GM19023 (cell line): ENCODE measurements around the gene AMDHD2.
A peak's percentile ranks its signal among the peaks of the same experiment; 100 is the strongest.
"Not testable (repeated sequence)": the region's sequence is repeated elsewhere in the genome, so short reads cannot be mapped to it uniquely, and the experiment has no call there.

Experiments used
- ATAC-seq: cut with Tn5 transposase; IDR thresholded peaks from one replicate; pipeline ENCODE4 v1.9.1; 2021; ENCODE audit warnings: mild to moderate bottlenecking, moderate library complexity; ENCODE audit not compliant: unreplicated experiment

Gene AMDHD2

GRCh38 chr16:2520097-2520783 is at the start of gene AMDHD2:
TSS of gene AMDHD2 (plus strand) at chr16:2520371. CDS start at chr16:2520459, 88 bp downstream.
- ATAC-seq, result no peak

GRCh38 chr16:2470603-2471015 is 49.6 kb upstream of the AMDHD2 start:
- no peak for ATAC-seq

DNA sequence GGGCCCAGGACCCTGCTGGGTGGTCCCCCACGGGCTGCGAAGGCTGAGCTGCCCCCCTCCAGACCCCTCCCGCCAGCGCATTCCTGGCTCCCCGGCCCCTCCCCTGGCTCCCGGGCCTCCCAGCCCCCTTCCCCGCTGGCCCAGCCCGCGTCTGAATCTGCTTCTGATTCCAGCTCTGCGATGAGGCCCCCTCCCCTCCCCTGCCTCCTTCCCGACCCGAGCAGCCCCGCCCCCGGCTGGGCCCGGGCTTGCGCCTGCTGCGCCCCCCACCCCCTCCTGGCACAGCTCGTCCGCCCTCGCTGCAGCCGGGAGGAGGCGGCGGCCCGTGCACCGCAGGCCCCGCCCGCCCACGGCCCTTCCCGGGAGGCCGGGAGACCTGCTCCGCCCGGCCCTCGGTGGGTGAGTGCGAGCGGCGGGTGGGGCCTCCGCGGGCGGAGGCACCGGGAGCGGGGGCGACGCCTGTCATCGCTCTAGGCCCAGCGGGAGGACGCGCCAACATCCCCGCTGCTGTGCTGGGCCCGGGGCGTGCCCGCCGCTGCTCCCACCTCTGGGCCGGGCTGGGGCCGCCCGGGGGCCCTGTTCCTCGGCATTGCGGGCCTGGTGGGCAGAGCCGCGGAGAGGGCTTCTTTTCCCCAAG is 49.0 kb upstream of the AMDHD2 start, which contains the start of gene NTN3:
Gene NTN3 (plus strand): TSS at position 282 of the 637 bp plus-strand sequence. CDS start 405 bp downstream, outside the sequence.
- ATAC-seq, result no peak

DNA sequence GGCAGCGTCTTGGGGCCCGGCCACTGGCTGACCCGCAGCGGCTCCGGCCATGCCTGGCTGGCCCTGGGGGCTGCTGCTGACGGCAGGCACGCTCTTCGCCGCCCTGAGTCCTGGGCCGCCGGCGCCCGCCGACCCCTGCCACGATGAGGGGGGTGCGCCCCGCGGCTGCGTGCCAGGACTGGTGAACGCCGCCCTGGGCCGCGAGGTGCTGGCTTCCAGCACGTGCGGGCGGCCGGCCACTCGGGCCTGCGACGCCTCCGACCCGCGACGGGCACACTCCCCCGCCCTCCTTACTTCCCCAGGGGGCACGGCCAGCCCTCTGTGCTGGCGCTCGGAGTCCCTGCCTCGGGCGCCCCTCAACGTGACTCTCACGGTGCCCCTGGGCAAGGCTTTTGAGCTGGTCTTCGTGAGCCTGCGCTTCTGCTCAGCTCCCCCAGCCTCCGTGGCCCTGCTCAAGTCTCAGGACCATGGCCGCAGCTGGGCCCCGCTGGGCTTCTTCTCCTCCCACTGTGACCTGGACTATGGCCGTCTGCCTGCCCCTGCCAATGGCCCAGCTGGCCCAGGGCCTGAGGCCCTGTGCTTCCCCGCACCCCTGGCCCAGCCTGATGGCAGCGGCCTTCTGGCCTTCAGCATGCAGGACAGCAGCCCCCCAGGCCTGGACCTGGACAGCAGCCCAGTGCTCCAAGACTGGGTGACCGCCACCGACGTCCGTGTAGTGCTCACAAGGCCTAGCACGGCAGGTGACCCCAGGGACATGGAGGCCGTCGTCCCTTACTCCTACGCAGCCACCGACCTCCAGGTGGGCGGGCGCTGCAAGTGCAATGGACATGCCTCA is 48.3 kb upstream of the AMDHD2 start:
- ATAC-seq, result no peak

GRCh38 chr16:2472488-2472864 is 47.7 kb upstream of the AMDHD2 start:
- no peak for ATAC-seq

DNA sequence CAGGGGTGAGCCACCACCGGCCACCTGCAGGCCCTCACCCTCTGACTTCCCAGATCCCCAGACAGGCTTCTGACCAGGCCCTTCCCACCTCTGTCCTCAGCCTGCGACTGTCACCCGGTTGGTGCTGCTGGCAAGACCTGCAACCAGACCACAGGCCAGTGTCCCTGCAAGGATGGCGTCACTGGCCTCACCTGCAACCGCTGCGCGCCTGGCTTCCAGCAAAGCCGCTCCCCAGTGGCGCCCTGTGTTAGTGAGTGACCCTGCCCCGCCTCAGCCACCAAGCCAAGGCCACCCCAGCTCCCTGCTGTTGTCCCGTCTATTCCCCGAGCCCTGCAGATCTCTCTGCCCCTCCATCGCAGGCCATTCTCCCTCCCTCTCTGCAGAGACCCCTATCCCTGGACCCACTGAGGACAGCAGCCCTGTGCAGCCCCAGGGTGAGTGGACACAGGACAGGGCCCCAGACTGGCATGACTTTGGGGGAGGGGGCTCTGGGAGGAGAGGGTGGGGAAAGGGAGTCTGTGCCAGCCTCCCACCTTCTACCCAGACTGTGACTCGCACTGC is 47.2 kb upstream of the AMDHD2 start:
- no peak for ATAC-seq

- ATAC-seq, result no peak
These were observed 46.7 kb upstream of the AMDHD2 start for GRCh38 chr16:2473446-2473926.

DNA sequence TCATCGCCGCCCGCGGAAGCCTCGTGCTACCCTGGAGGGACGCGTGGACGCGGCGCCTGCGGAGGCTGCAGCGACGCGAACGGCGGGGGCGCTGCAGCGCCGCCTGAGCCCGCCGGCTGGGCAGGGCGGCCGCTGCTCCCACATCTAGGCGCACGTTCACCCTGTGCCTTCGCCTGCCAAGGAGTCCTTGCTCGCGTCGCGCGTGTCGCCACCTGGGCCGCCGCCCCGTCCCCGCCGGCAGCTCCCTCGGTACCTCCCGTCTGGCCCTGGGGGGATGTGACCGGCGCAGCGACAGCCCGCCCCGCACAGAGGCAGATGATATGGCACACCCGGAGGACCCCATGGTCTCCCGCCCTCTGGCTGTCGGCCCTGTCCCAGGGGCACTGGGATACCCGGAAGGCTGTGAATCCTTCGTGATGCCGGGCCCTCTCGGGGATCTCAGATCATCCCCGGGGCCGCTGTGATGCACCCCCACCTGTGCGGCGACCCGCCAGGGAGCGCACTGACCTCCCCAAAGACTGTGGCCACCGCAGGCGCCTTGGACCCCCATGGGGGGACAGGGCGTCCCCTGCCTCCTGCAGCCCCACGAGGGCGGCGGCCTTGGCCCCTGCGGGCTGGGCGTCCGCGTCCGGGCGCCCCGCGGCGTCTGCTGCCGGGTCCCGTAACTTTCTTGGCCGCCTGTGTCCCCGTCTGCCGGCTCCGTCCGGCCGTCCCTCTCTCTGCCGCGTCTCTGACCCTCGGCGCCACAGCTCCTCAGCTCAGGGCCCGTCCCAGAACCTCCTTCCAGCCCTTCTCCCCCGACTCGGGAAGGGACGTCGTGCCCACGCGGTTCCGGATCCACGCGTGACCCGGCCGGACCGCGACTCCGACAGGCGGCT is 45.9 kb upstream of the AMDHD2 start:
- ATAC-seq, result no peak

DNA sequence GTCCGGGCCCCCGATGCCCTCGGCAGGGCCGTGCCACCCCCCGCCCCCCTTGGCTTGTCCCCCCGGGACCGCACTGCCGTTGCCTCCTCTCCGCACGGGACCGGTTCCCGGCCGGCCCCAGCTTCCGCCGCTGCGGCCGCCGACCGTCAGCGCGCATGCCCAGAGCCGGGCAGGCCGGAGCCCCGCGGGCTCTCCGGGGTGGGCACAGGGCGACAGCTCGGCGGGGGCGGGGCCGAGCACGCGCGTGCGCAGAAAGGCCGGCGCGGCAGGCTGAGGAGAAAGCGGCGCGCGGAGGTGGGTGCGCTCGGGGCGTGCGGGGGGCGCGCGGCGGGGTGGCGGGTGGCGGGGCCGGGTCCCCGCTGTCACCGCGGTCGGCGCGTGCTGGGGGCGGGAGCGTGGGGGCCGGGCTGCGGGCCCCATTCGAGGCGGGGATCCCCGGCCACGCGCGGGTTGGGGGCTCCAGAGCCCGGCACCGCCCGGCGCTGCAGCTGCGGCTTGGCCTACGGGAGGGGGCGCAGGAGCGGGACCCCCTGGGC is 45.2 kb upstream of the AMDHD2 start, which contains the start of gene TBC1D24:
Gene TBC1D24 (plus strand): TSS at position 251 of the 536 bp plus-strand sequence. CDS start 21,022 bp downstream, outside the sequence.
- ATAC-seq, result peak; percentile 65

GRCh38 chr16:2475413-2476344 is 44.5 kb upstream of the AMDHD2 start:
- ATAC-seq, result peak; percentile 5

DNA sequence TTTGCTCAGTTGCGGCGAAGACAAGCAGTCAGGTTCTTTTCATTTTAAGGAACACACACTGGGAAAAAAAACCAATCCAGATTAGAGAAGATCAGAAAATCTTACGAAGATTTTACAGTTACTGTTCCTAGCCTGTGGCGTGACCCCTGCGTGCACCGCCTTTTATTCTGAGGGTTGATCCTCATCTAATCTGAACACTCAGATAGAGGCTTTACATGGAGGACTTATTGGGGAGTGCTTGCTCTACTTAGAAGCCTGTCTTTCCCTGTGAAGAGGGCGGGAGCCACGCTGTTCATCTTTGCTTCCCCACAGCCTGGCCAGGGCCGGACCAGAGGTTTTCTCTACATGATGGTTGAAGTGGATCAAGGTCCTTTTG is 43.8 kb upstream of the AMDHD2 start:
- ATAC-seq, result no peak

DNA sequence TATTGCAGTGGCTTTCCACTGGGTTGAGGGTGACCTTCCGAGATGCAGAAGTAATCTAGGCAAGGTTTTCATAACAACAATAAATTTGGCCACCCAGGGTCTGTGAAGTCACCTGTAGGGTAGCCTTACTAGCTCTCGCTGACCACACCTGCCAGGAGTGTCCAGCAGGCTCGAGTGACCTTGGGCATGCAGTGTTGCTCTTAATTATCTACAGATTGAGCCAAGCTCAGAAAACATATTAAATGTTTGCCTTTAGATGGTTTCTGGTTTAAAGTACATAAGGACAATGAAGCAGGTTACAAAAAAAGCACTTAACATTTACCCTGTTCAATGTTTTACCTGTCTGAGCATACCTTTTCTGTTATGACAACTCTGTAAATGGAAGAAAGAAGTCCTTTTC is 43.4 kb upstream of the AMDHD2 start:
- no peak for ATAC-seq

- ATAC-seq, result no peak
These were observed 42.8 kb upstream of the AMDHD2 start for GRCh38 chr16:2477327-2477726.

- no peak for ATAC-seq
These were observed 41.9 kb upstream of the AMDHD2 start for GRCh38 chr16:2478279-2478678.

GRCh38 chr16:2479996-2480395 is 40.2 kb upstream of the AMDHD2 start:
- not testable (repeated sequence) for ATAC-seq

DNA sequence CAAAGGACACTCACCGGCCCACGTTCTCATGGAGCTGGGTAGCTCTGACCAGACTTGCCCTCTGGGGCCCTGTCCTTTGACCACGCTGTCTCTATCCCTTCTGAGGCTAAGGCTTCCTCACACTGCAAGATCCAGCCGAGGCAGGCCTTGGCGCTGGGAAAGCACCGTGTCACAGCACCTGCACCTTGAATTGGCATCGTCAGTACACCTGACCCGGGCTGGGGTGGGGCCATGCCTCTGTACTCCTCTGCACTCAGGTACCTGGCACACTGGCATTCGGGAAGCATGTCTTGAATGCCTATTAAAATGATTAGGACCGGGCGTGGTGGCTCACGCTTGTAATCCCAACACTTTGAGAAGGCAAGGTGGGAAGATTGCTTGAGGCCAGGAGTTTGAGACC is 39.2 kb upstream of the AMDHD2 start:
- ATAC-seq, result no peak

- no peak for ATAC-seq
These were observed 38.5 kb upstream of the AMDHD2 start for GRCh38 chr16:2481676-2482075.

- ATAC-seq, result no peak
These were observed 37.9 kb upstream of the AMDHD2 start for GRCh38 chr16:2482249-2482648.
